Amniotic epithelial cell (primary cell): ENCODE results near the gene LRRC72.

Source experiments
- DNase-seq: peaks from one replicate; pipeline ENCODE4 v3.0.0-alpha.2; 2010; ENCODE audit warnings: low read depth

Gene LRRC72

GRCh38 chr7:16630654-16631053 lies 104.0 kb downstream of the LRRC72 start:
- no peak for DNase-seq
